ENCODE measurements around the gene SURF1.

- TF ChIP-seq, protein P1, sequence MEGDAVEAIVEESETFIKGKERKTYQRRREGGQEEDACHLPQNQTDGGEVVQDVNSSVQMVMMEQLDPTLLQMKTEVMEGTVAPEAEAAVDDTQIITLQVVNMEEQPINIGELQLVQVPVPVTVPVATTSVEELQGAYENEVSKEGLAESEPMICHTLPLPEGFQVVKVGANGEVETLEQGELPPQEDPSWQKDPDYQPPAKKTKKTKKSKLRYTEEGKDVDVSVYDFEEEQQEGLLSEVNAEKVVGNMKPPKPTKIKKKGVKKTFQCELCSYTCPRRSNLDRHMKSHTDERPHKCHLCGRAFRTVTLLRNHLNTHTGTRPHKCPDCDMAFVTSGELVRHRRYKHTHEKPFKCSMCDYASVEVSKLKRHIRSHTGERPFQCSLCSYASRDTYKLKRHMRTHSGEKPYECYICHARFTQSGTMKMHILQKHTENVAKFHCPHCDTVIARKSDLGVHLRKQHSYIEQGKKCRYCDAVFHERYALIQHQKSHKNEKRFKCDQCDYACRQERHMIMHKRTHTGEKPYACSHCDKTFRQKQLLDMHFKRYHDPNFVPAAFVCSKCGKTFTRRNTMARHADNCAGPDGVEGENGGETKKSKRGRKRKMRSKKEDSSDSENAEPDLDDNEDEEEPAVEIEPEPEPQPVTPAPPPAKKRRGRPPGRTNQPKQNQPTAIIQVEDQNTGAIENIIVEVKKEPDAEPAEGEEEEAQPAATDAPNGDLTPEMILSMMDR (IDR thresholded peaks at IDR 0.05), result no peak
- TF ChIP-seq POLR2A (IDR thresholded peaks at IDR 0.05), result no peak
Observed at GRCh38 chr9:133404454-133405002, 48.2 kb upstream of the SURF1 start.
